GM19240 (cell line): Measurements from ENCODE around the gene UMODL1.

ENCODE experiments used
- DNase-seq: peaks from one replicate; pipeline ENCODE4 v3.0.0; 2011; ENCODE audit warnings: low spot score; ENCODE audit not compliant: insufficient read length

Gene UMODL1

DNA sequence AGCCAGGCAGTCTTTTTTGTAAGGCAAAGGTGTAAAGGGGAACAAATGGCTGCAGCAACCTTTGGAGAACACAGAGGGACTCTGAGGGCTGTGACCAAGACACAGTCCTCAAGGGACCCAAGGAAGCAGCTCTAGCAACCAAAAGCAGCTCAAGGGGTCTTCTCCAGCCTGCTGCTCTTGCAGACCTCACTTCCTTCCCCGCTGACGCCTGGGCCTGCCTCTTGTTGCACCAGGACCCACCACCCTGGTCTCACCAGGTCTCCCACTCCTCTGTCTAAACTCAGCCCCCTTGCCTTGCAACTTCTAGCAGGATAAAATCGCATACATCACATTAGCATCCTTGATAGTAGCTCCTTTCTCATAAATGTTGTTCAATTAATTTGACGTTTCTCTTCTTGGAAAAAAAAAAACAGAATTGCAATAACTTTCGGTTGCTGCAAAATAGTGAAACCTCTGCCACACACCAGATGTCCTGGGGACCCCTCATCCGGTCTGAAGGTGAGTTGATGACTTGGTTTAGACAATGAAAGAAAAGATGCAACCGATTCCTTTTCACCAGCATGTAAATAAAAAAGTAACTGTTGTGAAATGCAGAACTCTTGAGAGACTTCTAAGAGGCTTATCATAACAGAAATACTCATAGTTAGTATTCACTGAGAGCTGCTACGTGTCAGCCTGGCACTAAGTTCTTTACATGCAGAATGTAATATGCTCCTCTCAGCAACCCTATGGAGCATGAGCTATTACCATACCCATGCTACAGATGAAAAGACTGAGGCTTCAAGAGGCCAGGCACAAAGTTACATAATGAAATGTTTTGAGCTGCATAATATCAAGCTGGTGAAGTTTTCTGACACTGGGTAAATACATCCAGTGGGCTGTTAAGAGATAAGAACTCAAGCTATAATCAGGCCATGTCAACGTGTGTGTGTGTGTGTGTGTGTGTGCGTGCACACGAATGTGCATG, 58.5 kb downstream of the UMODL1 start:
- no peak for DNase-seq

DNA sequence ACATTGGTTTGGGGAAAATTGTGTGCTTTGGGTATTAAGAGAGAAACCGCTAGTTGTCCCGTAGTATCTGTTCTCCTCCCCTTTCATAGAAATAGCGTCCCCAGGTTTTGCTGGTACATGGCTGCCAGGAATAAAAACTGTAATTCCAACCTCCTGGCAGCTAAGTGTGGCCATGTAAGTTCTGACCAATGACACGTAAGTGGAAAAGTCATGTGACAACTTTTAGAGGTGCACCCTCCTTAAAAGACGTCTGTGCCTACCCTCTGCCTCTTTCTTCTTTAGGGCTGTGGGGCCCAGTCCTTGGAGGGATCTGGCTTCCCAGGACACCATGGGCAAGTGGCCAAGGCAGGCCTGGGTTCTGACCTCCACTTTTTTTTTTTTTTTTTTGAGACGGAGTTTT, 59.3 kb downstream of the UMODL1 start:
- DNase-seq, result no peak

DNA sequence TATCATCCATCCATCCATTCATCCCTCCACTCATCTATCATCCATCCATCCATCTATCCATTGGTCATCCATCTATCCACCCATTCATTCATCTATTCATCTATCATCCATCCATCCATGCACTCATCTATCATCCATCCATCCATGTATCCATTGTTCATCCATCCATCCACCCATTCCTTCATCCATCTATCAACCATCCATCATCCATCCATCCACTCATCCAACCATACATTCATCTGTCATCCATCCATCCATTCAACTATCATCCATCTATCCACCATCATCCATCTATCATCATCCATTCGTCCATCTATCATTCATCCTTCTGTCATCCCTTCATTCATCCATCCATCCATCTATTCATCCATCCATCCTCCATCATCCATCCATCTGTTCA, 61.1 kb downstream of the UMODL1 start:
- DNase-seq, result no peak

DNA sequence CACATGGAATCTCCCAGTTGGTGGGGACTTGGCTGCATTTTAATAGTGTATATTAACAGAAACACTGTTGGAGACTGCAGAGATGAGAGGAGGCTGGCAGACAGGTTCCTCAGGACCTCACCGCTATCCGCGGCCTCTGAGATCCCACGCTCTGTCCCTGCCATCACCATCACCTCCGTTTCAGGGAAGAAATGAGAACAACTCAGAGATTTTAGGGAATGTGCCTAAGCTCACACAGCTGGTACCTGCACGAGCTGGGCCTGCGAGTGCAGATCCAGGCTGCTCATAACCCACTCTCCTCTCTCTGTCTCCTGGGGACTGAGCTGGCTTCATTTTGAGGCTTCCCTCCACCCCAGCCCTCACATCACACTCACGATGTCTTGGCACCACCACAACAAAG, 62.0 kb downstream of the UMODL1 start:
- DNase-seq, result no peak

DNA sequence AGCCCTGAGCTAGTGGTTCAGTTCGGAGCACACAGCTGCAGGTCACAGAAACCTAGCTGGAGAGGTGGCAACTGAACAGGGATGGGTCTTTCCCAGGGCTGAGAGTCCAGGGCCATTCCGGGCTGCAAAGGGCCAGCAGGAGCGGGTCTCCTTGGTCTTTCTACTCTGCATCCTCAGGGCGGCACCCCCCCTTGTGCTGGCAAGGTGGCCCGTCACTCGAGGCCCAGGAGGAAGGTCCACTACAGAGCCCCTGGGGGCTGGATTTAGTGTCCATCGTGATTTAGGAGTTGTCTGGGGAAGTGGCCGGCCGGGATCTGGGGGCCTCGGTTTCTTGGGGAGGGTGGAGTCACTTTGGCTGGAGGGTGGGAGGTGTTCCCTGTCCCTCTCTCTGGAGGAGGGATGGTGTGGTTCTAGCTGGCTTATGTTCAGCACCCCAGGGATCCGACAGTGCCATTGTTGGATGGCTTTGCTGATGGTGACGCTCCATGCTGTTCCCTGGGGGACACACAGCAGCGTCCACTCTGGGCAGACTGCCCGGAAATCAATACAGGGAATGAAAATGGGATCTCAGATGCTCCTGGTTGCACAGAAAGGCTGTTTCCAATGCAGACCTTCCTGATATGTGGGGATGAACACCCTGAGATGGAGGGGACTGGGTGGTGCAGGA, 64.4 kb downstream of the UMODL1 start:
- DNase-seq, result no peak

- no peak for DNase-seq
Measured at GRCh38 chr21:42137191-42137904, 66.2 kb downstream of the UMODL1 start.

GRCh38 chr21:42140196-42140934, 69.2 kb downstream of the UMODL1 start:
- DNase-seq, result no peak

- no peak for DNase-seq
Measured at GRCh38 chr21:42141643-42142042, 70.5 kb downstream of the UMODL1 start.

GRCh38 chr21:42142141-42142540, 71.0 kb downstream of the UMODL1 start:
- DNase-seq, result no peak

DNA sequence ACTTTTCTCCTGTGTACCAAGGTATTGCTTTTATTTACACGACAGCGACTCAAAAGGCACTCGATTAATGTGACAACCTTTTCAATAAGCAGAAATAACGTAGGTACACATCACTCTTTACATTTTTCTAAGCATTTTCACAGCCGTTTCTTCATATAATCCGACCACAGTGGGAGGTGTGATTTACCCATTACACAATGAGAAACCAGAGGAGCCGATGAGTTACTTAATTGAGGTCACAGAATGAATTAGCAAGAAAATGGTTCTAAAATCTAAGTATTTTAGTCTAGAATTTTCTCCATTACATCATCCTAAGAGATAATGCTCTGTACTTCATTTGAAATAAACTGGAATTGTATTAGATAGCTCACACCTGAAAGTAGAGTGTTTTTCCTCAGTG, 71.5 kb downstream of the UMODL1 start:
- no peak for DNase-seq

DNA sequence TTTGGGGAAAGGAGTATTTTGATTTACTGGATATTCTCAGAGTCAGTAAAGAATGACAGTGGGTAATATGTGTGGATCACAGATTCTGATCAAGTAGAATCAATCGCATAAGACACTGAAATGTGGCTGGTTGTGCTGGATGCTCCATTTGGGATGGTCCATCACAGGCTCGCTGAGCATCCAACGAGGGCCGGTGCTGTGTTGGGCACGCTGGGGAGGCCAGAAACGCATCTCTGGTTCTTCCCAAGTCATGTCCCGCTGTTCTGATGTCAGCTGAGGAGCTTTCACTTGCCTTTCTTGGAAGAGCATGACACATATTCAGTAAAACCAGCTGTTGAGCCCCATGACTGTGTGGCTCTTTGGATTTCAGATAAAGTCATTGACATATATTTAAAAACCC, 72.0 kb downstream of the UMODL1 start:
- DNase-seq, result no peak

DNA sequence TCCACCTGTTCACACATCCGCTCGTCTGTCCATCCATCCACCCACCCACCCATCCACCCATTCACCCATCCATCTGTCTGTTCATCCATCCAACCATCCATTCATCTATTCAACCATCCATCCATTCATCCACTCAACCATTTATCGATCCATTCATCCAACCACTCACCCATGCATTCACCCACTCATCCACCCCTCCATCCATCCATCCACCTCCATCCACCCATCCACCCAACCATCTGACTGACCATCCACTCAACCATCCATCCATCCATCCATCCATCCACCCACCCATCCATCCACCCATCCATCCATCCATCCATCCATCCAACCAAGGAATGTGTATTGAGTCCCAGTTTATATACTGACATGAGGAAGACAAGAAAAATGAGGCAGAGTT, 73.1 kb downstream of the UMODL1 start:
- DNase-seq, result no peak

DNA sequence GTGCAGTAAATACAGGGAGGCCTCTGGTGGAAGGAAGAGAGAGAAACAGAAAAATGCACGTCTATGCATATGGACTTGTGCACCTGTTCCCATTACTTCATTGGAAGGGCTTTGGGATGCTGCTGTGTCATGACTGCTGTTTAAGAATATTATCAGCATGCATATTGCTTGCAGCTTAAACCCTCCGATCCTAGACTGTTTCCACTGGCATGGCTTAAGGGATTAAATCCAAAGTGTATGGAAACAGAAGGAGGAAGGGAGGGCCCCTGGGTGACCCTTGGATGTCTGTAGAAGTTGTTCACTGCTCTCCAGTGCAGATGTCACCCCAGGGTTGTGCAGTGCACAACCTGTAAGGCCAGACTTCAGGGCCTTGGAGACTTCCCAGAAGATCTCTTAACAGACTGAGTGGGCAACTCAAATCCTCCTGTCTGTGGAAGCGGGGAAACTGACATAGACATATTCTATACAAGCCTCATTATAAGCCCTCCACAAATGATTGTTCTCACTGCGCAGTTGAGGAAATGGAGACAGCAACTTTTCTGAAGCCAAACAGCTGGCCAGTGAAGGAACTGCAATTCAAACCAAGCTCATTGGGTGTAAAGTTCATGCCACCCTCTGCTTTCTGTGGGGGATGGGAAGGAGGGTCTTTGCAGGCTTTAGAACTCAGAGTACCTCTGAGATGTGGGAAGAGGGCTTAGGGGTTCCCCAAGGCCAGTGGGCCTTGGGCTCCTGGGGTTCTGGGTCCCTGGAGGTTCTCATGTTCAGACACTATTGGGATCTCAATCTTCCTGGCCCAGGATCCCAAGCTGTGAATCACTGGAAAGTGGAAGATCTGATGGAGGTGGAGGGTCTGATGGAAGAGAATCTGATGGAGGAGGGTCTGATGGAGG, 73.8 kb downstream of the UMODL1 start:
- DNase-seq, result no peak

DNA sequence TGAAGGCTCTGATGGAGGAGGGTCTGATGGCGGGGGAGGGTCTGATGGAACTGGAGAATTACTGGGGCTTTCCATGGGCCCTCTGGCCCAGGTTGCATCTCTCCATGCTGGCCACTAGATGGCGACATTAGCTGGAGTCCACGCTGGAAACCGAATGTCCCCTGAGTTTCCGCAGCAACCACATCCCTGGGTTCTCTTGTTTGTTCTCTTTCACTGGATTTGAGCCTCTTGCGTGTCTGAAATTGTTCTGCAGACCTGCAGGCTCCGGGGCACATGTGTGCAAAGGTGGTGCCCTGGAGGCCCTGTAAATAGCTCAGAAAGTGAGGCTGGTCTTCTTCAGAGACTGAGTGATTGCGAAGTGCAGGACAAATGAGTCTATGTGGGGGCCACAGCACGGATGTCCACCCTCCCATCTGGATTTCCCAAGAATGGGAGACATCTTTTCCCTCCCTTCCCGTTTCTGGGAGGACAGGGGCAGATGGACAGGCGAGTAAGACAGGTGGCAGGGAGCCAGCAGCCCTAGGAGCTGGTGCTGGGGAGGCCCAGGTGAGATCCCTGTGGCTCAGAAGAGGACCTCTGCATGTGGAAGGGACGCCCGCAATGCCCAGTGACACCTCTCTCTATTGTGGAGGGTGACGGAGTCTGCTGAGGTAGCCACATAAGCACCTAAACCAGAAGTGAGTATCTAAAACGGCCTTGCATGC, 74.6 kb downstream of the UMODL1 start:
- DNase-seq, result peak; percentile 92

- DNase-seq, result no peak
Measured at GRCh38 chr21:42146273-42146805, 75.2 kb downstream of the UMODL1 start.

- DNase-seq, result no peak
Measured at GRCh38 chr21:42146821-42147220, 75.7 kb downstream of the UMODL1 start.

GRCh38 chr21:42147386-42148020, 76.4 kb downstream of the UMODL1 start:
- DNase-seq, result no peak

GRCh38 chr21:42148097-42148496, 77.0 kb downstream of the UMODL1 start:
- DNase-seq, result no peak

- no peak for DNase-seq
Measured at GRCh38 chr21:42148584-42148983, 77.5 kb downstream of the UMODL1 start.
